GM21529 (cell line): Measurements from ENCODE around the gene RPL32.
A peak's percentile ranks its signal among the peaks of the same experiment; 100 is the strongest.
"Not testable (repeated sequence)": the region's sequence is repeated elsewhere in the genome, so short reads cannot be mapped to it uniquely, and the experiment has no call there.

ENCODE experiments used
- ATAC-seq: cut with Tn5 transposase; IDR thresholded peaks from one replicate; pipeline ENCODE4 v1.9.1; 2021; ENCODE audit not compliant: unreplicated experiment

Gene RPL32

DNA sequence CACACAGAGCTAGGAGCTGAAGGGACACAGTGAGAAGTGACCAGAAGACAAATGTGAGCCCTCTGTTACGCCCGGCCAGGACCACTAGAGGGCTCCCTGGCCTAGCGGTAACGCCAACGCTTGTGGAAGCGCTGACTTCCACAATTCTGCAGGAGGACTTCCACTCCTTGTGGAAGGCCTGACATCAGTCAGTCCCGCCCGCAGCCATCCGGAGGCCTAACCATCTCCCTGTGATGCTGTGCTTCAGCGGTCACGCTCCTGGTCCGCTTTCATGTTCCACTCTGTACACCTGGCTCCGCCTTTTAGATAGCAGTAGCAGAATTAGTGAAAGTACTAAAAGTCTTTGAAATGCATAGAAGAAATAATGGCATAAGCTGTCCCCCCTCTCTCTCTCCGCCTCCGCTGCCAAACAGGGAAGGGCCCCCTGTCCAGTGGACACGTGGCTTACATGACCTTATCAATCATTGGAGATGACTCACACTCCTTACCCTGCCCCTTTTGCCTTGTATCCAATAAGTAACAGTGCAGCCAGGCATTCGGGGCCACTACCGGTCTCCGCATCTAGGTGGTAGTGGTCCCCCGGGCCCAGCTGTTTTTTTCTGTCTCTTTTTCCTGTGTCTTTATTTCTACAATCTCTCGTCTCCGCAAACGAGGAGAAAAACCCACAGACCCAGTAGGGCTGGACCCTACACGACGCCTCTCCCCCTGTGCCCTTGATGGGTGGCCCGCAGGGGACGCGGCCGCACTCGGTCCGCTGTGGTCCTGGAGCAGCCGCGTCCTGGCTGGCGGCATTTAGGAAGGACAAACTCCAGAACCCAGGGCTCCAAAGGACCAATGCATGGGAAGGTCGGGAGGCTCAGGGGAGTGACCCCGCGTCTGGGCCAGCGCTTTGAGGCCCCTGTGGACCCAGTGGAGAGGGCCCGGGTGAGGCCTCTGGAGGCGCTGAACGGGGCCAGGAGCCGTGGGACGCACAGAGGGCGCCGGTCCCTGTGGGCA lies 27.0 kb upstream of the RPL32 start:
- ATAC-seq, result peak; percentile 65

DNA sequence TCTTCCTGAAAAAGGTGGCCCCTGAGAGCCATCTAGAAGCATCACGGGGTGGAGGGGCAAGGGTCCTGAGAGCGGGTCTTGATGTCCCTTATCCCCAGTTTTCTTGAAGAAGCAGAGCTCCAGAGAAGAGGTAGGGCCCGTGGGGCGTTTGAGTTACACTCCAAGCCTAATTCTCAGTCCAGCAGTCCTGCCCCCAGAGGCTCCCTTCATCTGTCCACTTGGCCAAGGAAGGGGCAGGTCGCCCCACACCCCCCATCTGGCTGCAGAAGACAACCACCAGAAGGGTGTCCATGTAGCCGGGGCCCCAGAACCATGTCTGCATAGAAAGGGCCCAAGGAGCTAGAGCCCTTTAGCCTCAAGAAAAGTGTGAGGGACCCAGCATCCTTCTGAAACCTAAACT lies 25.5 kb upstream of the RPL32 start:
- ATAC-seq, result no peak

DNA sequence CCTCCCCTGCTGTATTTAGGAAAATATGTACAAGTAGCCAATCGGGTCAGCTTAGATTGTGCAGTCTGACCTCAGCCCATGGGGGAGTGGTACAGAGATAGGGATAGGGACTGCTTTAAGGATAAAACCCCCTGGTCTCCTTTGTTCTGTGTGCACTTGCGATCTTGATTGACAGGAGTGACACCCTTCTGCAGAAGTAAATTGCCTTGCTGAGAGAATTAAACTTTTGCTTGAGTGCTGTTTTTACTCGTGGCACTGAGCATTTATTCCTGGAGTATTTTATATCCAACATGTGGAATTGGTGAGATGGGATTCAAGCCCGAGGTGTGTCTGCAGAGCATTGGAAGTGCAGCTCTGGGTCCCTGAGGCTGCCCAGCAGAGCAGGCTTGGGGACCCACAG lies 23.9 kb upstream of the RPL32 start:
- no peak for ATAC-seq

DNA sequence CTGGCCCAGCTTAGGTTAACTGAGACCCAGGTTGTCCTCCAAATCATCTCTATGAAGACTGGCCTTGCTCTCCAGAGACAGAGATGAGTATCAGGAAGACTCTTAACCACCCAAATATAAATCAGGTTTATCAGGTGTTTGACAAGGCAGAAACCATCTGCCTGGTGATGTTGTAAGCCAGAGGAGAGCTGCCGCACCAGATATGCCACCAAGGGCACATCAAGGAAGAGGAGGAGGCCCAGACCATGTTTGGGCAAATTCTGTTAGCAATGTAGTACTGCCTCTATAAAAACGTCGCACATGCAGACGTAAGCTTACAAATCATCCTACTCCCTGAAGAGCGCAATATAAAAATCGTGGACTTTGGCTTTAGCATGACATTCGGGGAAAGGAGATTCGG lies 21.0 kb upstream of the RPL32 start:
- ATAC-seq, result no peak

DNA sequence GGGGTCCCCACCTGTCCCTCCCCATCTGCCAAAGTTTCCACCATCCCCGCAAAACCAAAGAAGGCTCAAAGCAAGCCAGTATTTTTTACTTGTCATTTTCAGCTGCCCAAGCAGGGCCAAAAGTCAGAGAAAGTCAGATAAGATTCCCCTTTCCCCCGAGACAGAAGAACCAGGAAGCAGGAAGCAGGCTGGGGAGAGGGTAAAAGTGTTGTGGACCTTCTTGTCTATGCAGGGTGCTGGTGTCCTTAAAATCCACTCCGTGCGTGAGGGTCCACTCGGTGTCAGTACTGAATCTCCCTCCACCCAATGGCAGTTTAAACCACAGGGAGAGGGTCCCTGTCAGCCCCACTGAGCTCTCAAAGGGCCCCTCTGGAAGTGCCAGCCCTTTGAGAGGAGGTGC lies 20.2 kb upstream of the RPL32 start:
- ATAC-seq, result no peak

DNA sequence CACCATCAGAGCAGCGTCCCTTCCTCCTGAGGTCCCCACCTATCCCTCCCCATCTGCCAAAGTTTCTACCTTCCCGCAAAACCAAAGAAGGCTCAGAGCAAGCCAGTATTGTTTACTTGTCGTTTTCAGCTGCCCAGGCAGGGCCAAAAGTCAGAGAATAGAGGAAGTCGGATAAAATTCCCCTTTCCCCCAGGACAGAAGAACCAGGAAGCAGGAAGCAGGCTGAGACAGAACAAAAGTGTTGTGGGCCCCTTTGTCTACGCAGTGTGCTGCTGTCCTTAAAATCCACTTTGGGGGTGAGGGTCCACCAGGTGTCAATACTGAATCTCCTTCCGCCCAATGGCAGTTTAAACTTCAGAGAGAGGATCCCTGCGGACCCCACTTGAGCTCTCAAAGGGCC lies 18.5 kb upstream of the RPL32 start:
- ATAC-seq, result no peak

DNA sequence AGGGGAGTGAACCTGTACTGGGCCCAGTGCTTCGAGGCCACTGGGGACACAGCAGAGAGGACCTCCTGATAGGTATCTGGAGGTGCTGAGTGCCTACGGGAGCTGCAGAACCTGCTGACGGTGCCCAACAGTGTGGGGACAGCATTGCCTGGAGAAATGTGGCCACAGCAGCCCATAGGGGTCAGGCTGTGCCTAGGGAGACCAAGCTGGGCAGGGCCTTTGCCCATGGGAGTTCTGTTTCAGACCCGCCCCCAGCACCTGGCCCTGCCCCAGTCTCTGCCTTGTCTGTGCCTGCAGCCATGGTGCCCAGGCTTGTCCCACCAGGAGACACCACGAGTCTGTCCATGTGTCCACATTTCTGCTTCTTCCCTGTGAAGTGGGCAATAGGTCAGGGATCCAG lies 15.3 kb upstream of the RPL32 start:
- ATAC-seq, result no peak

DNA sequence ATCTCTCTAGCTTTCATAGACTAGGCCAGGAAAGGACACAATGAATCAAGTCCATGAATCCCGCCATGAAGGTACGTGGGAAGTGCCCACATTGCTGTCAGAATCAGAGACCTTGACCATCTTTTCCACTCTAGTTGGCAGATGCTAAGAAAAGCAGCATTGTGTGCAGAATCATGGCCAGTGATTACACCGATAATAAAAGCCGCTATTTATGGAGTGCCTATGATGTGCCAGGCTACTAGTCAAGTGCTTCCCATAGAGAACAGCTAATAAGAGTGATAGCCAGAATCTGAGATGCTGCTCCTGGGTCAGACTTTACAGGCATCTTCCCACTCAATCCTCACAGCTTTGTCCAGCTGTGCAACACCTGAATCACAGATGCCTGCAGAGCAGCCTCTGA lies 13.2 kb upstream of the RPL32 start:
- no peak for ATAC-seq

DNA sequence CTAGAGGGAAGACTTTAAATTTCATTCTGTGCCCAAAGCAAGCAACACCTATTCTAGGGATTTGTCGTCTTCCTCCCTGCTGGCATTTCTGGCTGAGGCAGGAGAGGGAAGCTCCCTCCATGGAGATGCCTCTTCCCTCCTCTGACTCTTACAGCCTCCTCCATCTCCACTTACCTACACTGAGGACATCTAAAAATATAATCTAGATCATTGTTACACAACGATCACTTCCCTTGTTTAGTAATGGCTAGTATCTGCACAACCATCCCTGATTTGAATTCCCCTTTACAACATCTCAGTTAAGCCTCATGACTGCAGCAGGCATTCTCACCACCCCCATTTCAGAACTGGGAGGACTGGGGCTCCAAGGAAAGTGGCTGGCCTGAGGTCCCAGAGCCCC lies 12.5 kb upstream of the RPL32 start:
- ATAC-seq, result not testable (repeated sequence)

DNA sequence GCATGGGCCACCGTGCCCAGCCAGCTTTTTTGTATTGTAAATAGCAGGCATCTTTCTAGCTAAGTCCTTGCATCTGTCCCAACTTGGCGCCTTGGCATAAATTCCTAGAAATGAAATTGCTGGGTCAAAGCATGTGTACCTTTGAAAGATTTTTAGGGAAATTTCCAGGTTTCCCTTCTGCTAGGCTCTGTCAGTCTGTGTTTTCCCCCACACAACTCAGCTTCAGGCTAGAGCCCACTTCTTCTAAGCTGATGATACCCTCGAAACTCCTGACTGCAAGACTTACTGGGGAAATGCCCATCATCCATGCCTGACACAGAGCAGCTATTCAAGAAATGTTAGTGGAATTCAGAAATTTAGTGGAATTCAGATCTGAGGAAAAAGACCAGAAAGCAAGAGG lies 10.8 kb upstream of the RPL32 start:
- ATAC-seq, result no peak

DNA sequence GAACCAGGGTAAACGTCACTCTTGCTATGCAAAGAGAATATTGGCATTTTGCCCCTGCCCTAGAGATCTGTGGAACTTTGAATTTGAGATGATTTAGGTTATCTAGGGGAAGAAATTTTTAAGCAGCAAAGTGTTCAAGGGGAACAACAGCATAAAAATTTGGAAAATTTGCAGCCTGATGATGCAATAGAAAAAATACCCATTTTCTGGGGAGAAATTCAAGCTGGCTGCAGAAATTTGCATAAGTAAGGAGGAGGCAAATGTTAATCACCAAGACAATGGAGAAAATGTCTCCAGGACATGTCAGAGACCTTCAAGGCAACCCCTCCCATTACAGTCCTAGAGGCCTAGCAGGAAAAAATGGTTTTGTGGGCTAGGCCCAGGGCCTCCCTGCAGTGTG lies 4.4 kb upstream of the RPL32 start:
- no peak for ATAC-seq

DNA sequence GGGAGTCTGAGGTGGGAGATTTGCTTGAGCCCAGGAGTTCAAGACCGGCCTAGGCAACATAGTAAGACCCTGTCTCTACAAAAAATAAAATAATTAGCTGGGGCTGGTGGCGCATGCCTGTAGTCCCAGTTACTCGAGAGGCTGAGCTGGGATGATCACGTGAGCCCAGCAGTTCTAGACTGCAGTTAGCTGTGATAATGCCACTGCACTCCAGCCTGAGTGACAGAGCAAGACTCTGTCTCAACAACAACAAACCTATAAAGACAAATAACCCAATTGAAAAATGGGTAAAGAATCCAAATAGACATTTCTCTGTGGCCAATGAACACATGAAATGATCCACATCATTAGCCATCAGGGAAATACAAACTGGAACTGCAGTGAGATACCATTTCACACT lies 1.1 kb upstream of the RPL32 start:
- ATAC-seq, result no peak

DNA sequence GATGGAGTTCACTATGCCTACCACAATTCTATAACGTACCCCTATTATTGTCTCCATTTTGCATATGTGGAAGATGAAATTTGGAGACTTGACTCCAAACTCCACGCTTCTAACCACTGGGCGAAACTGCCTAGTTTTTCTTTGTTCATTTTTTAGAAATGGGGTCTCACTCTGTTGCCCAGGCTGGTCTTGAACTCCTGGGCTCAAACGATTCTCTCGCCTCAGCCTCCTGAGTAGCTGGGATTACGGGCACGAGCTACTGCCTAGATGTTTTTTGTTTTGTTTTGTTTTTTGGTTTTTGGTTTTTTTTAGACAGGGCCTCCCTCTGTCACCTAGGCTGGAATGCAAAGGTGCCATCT lies 584 bp upstream of the RPL32 start:
- ATAC-seq, result no peak

DNA sequence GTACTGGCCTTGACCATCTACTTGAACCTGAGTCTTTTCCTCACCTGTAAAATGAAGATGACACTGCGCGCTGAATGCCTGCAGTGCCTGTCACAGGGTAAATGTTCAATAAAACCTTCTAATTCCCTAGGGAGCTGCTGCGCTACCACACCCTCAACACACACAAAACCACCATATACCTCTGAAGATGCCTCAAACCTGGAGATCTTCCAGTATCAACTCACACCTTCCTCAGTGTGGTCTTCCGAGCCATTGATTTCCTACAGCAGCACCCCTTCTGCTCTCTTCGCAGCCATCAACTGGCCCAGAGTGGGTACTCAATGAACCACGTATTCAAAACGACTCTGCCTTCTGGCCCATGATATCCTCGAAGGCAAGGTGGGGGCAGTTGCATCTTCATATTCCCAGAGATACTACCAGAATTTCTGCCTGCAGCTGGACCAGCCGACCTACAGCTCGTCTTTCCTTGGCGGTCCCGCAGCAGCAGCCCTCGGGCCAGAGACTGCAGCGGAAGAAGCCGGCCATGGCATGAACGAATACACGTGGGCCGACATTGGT lies 695 bp downstream of the RPL32 start:
- ATAC-seq, result peak; percentile 36

DNA sequence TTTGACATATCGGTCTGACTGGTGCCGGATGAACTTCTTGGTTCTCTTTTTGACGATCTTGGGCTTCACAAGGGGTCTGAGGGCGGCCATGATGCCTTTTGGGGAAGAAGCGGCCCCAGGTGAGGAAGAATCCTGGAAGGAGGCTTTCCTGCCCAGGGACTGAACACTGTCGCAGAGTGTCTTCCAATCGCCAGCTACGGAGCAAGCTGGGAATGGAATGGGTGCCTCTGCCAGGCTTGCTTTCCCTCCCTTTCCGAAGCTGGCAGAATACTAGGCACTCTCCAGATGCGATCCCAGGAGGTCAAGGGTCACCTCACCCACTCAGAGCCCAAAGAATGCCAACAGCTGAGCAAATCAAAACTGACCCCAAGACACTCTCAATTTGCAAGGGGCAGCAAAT lies 1.2 kb downstream of the RPL32 start:
- not testable (repeated sequence) for ATAC-seq

DNA sequence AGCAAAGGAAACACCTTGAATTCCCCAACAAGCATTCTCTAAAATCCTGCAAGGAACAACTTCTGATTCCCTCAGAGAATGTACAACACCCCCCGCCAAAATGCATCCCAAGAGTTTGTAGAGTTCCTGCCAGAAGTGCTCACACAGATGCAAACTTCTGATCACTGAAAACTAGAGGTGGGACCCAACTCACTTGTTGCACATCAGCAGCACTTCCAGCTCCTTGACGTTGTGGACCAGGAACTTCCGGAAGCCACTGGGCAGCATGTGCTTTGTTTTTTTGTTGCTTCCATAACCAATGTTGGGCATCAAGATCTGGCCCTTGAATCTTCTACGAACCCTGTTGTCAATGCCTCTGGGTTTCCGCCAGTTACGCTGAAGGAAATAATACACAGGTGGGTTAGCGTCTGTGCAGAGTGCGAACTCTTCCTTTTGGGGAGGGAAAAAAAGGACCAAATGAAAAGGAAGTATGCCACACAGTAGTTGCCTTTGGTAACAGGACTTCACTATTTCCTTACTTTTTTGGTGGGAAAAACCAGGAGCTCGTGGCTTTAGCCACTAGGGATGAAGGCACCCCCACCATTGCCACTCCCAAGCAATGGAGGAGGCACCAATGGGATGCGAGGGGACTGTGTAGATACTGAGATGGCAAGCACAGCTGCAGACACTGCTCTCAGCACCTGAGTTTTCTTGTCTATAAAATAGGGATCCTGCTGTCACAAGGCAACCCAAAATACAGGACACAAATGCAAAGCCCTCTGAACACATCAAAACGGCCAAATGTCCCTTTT lies 2.0 kb downstream of the RPL32 start:
- ATAC-seq, result no peak

DNA sequence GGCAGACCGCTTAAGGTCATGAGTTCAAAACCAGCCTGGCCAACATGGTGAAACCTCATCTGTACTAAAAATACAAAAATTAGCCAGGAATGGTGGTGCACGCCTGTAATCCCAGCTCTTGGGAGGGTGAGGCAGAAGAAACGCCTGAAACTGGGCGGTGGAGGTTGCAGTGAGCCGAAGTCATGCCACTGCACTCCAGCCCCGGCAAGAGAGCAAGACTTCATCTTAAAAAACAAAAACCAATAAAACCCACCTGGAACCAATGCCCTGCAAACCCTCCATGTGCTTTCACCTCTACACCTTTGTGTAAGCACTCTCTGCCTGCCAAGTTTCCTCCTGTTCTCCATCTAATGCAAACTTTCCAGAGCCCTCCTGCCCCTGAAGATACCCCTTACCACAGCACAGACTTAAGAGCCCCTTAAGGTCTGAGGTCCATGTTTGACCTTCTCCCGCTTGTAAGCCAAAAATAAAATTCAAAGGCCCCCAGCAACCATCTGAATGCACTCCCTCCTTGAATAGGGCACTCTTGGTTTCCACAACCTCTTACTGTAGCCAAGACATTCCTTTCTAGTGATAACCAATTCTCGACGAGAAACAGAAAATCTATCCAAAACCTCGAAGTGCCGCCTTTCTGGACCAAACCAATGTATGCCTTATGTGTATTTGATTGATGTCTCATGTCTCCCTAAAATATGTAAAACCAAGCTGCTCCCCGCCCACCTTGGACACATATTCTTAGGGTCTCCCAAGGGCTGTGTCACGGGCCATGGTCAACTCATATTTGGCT lies 3.0 kb downstream of the RPL32 start:
- ATAC-seq, result no peak

DNA sequence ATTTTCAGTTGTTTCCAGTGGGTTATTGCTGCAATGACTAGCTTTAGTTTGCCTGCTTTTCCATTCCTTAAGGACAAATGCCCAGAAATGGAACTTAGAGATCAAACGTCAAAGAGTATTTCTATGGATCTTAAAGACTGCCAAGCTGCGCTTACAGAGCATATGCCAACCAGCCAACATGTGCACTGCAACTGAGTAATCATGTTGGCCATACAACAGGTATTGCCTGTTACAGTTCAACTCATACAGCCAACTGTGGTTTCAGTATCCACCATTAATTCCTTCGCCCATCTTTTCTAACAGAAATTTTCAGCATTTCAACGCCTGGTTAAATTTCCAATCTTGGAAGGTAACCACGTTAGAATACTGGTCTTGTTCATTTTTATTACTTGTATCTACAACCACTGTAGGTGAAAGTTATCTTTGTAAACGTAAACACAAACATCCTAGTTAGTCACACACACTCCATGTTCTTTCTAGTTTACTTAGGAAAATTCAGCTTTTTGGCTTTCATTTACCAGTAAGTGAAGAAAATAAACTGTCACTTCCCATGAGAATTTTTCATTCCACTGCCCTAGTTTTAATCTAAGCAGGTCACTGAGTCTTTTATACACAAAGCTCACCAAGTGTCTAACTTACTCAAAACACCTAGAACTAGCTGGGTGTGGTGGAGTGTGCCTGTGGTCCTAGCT lies 3.9 kb downstream of the RPL32 start:
- ATAC-seq, result no peak

DNA sequence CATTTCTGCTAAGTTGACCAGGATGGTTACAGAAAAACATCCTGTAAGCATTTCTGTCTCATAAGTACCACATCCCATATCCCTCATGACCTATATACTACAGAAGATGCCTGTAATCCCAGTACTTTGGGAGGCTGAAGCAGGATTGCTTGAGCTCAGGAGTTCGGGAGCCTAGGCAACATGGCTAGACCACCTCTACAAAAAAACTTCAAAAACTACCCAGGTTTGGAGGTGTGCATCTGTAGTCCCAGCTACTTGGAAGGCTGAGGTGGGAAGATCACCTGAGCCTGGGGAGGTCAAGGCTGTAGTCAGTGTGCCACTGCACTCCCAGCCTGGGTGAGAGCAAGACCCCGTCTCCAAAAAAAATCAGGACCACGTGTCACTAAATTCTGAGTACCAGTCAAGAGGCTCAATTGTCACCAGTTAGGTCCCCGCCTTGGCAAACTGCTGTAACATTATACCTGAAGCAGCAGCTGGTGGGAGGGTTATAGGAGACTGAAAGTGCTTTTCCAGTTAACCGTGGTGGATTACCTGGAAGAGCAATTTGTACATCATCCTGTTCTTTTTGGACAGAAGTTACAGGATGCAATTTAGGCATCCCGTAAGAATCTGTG lies 6.2 kb downstream of the RPL32 start:
- ATAC-seq, result no peak
